ENCODE results near the gene RIMOC1. TPM values are rescaled to one million over a fixed set of nuclear protein-coding genes. Genes with fewer than 3 reads are reported as not detected.

The RIMOC1 gene
- total and polyA plus RNA-seq, 2 of the 8 experiments (the other 6 are each of a cell fraction or from before 2014, with no cell fraction given) = 20.6 to 35.1 TPM

DNA sequence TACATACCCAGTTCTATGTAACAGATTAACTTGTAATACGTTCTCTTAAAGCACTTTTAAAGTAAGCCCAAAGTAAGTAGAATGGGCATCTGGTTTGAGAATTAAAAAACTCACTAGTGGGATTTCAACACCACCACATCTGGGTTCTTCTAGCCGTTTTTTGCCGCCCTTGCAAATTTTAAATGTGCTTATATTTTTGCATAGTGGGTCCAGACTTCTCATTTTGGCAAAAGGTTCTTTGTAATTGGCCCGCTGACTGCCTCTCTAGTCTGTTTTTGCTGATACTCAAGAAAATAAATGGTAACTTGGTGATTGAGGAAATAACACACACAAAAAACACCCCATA, 20.4 kb downstream of the RIMOC1 start:
- peak overlapping the region in 2 of 4 experiments; percentile 63 to 70; a peak in 2 of 7 replicates for H3K9ac ChIP-seq (replicated peaks in 1 of 4; ENCODE audit: extremely low read depth in 1 of 4, low read depth in 3 of 4, low read length in 3 of 4)
- peak overlapping the region; percentile 25 to 70 (median 68); a peak in 7 of 8 replicates for H3K4me3 ChIP-seq (ENCODE audit: extremely low read depth in 1 of 4, insufficient read depth in 2 of 4, low read depth in 3 of 4, low read length in 4 of 4)
- H3K36me3 ChIP-seq (ENCODE audit: control insufficient read depth in 2 of 4, insufficient read depth in 4 of 4, low read length in 3 of 4) = peaks cover 0 to 3% (median 1%) of the 10 kb centered on the region in 4 experiments; a peak in 2 of 8 replicates
- H2BK5ac ChIP-seq (ENCODE audit: low read depth, low read length) = no peak overlapping the region
- no peak for DNase-seq (ENCODE audit: low read depth in 1 of 2, low spot score in 2 of 2)
- H3K79me2 ChIP-seq (ENCODE audit: control insufficient read depth in 1 of 2, insufficient read depth in 2 of 2, low read length in 2 of 2) = no peaks in the 10 kb centered on the region
- H3K4ac ChIP-seq (replicated peaks; ENCODE audit: insufficient read length, low read depth, low read length) = no peak overlapping the region
- H3K56ac ChIP-seq (replicated peaks; ENCODE audit: insufficient read length, low read depth, low read length) = no peak overlapping the region
- no peaks in the 10 kb centered on the region for H3K79me1 ChIP-seq (ENCODE audit: low read depth, low read length)
- H3K27ac ChIP-seq (ENCODE audit: low read depth, low read length) = no peak overlapping the region
- FAIRE-seq = no peak
- H4K20me1 ChIP-seq (replicated peaks in 1 of 2; ENCODE audit: control insufficient read depth in 1 of 2, insufficient read depth in 2 of 2, low read length in 2 of 2) = no peaks in the 10 kb centered on the region
- H4K5ac ChIP-seq (ENCODE audit: insufficient read length, low read depth, low read length) = no peak overlapping the region
- H2BK12ac ChIP-seq (ENCODE audit: low read depth, low read length) = no peak overlapping the region
- no peak overlapping the region for H2BK20ac ChIP-seq (ENCODE audit: low read length)
- peak overlapping the region; percentile 42 to 79 for H3K4me2 ChIP-seq (ENCODE audit: insufficient read depth in 1 of 2, low read depth in 2 of 2, low read length in 2 of 2)
- 0 out of 2 replicates have a peak overlapping the region, but pooled peaks have one; percentile 95 for H4K8ac ChIP-seq (ENCODE audit: extremely low read depth, insufficient read depth, low read length)
- H3K18ac ChIP-seq (ENCODE audit: extremely low read depth, low read length) = no peak overlapping the region
- H2BK120ac ChIP-seq (replicated peaks; ENCODE audit: low read depth, low read length) = no peak overlapping the region
- H2BK15ac ChIP-seq (ENCODE audit: low read length) = no peak overlapping the region
- H3K23me2 ChIP-seq (ENCODE audit: low read depth, low read length) = peaks cover 3% of the 10 kb centered on the region; the same call in 1 of the 2 replicates
- H4K91ac ChIP-seq (replicated peaks; ENCODE audit: insufficient read length, low read length) = no peak overlapping the region
- no peaks in the 10 kb centered on the region for H3K27me3 ChIP-seq (replicated peaks in 1 of 4; ENCODE audit: control insufficient read depth in 3 of 4, extremely low read depth in 1 of 4, insufficient read depth in 3 of 4, low read length in 3 of 4)
- H3K4me1 ChIP-seq (replicated peaks in 1 of 4; ENCODE audit: control insufficient read depth in 3 of 4, insufficient read depth in 4 of 4, low read length in 3 of 4) = peaks cover 0 to 3% (median 0%) of the 10 kb centered on the region in 4 experiments; a peak in 2 of 7 replicates
- H3K14ac ChIP-seq (ENCODE audit: insufficient read length) = no peak overlapping the region
- H3K9me3 ChIP-seq (ENCODE audit: insufficient read depth in 2 of 2, low read depth in 1 of 2, low read length in 1 of 2) = no peaks in the 10 kb centered on the region
- no peak overlapping the region for H3K23ac ChIP-seq (ENCODE audit: insufficient read length)
- ChIA-PET POLR2A (ENCODE audit: partially characterized antibody) (interaction anchor here (1.1 to 2.1 kb wide), 2 partner anchors 11 to 20 kb away, joined by 5 to 6 read pairs; partner anchors contain the start of gene RIMOC1), CTCF (ENCODE audit: partially characterized antibody) (interaction anchor here (1.1 to 2.0 kb wide), 2 partner anchors 17 to 132 kb away, joined by 4 to 17 read pairs; no protein-coding TSS in a partner anchor)
- 95% methylated on average over 4 of the region's 4 CpGs; no CpG with 5 or more reads in 1 of the 2 experiments for WGBS, 2 experiments (ENCODE audit: extremely low coverage in 1 of 2, insufficient coverage in 1 of 2, insufficient read length in 1 of 2, insufficient replicate concordance in 2 of 2, low coverage in 1 of 2, low lambda C conversion rate in 2 of 2, missing lambda C conversion rate in 1 of 2)
- TF ChIP-seq SUZ12 (IDR thresholded peaks at IDR 0.05; ENCODE audit: low read length) (no peak), MAFK (IDR thresholded peaks at IDR 0.05; ENCODE audit: low read depth, low read length) (peak; percentile 80)
- peak overlapping the region; percentile 73 for H2AFZ ChIP-seq (ENCODE audit: low read length)
- no peak overlapping the region for H2AK5ac ChIP-seq (ENCODE audit: low read depth, low read length)

Data from H1 (cell line).